Peyer's patch (tissue), 4 donors: Measurements from ENCODE around the gene LRCOL1. TPM values are rescaled to one million over a fixed set of nuclear protein-coding genes. Genes with fewer than 3 reads are reported as not detected.

Experiments used
- DNase-seq, 3 donors: peaks; one replicate each; pipeline ENCODE4 v3.0.0-alpha.2; 2017 to 2019
- H3K27ac ChIP-seq, 4 donors: fragments of 200-600 bp; sonication (generic); one replicate each; pipeline ENCODE4 v1.5.1; 2016 to 2019
- H3K27me3 ChIP-seq, 2 donors: fragments of 200-600 bp; sonication (generic); one replicate each; pipeline ENCODE4 v1.5.1; 2019
- H3K36me3 ChIP-seq, 3 donors: fragments of 200-600 bp; sonication (generic); one replicate each; pipeline ENCODE4 v1.5.1; 2016 to 2019
- H3K4me1 ChIP-seq, 4 donors: fragments of 200-600 bp; sonication (generic); one replicate each; pipeline ENCODE4 v1.5.1; 2016 to 2019
- H3K4me3 ChIP-seq, 4 donors: fragments of 200-600 bp; sonication (generic); 1 replicate in 3 of 4; 2 replicates in 1 of 4; pipeline ENCODE4 v1.5.1; 2016 to 2019; ENCODE audit warnings: mild to moderate bottlenecking in 1 of 4
- H3K9me3 ChIP-seq, 4 donors: fragments of 200-600 bp; sonication (generic); one replicate each; pipeline ENCODE4 v1.5.1; 2016 to 2019; ENCODE audit warnings: mild to moderate bottlenecking in 1 of 4
- POLR2A ChIP-seq, 2 donors: fragments of 450-650 bp; IDR thresholded peaks; one replicate each; pipeline ENCODE4 v1.5.1; 2017; ENCODE audit warnings: antibody characterized with exemption in 2 of 2, mild to moderate bottlenecking in 2 of 2, moderate library complexity in 2 of 2
- total RNA-seq, 4 donors: library from RNA; depleted of rRNA; stranded (reverse); fragments of >200 nt; gene quantifications; one replicate each; pipeline ENCODE4 v1.1.0, GENCODE V29; 2016
- TF ChIP-seq, protein P1 (sequence below), 6 experiments: fragments of 450-650 bp in 4 of 6; fragments of 200-600 bp in 2 of 6; sonication (generic) in 1 of 6; IDR thresholded peaks; one replicate each; pipeline ENCODE4 v1.5.1; 2017 to 2019; ENCODE audit warnings: antibody characterized with exemption in 6 of 6, mild to moderate bottlenecking in 3 of 6, moderate library complexity in 1 of 6

The LRCOL1 gene
- total RNA-seq, 4 donors from 2014 or later, result not detected

GRCh38 chr12:132608231-132609171 is 1.9 kb downstream of the LRCOL1 start:
- no peaks in the 10 kb centered on the region for H3K36me3 ChIP-seq
- H3K27me3 ChIP-seq, result peaks cover 0 to 5% of the 10 kb centered on the region in 2 donors
- no peak overlapping the region for H3K27ac ChIP-seq
- no peaks in the 10 kb centered on the region for H3K9me3 ChIP-seq
- TF ChIP-seq POLR2A (IDR thresholded peaks at IDR 0.05), result no peak
- TF ChIP-seq, protein P1, sequence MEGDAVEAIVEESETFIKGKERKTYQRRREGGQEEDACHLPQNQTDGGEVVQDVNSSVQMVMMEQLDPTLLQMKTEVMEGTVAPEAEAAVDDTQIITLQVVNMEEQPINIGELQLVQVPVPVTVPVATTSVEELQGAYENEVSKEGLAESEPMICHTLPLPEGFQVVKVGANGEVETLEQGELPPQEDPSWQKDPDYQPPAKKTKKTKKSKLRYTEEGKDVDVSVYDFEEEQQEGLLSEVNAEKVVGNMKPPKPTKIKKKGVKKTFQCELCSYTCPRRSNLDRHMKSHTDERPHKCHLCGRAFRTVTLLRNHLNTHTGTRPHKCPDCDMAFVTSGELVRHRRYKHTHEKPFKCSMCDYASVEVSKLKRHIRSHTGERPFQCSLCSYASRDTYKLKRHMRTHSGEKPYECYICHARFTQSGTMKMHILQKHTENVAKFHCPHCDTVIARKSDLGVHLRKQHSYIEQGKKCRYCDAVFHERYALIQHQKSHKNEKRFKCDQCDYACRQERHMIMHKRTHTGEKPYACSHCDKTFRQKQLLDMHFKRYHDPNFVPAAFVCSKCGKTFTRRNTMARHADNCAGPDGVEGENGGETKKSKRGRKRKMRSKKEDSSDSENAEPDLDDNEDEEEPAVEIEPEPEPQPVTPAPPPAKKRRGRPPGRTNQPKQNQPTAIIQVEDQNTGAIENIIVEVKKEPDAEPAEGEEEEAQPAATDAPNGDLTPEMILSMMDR (IDR thresholded peaks at IDR 0.05), result no peak
- H3K4me3 ChIP-seq, result no peak overlapping the region
- peak in 1 of 3 donors; percentile 47 for DNase-seq
- H3K4me1 ChIP-seq, result peaks cover 0 to 10% (median 0%) of the 10 kb centered on the region in 4 donors

- H3K27ac ChIP-seq, result no peak overlapping the region
- DNase-seq, result no peak
- H3K27me3 ChIP-seq, result peaks cover 0 to 8% of the 10 kb centered on the region in 2 donors
- H3K4me1 ChIP-seq, result peaks cover 0 to 23% (median 0%) of the 10 kb centered on the region in 4 donors
- H3K36me3 ChIP-seq, result no peaks in the 10 kb centered on the region
- H3K4me3 ChIP-seq, result no peak overlapping the region
- TF ChIP-seq, protein P1 (IDR thresholded peaks at IDR 0.05), result no peak
- no peak for TF ChIP-seq POLR2A (IDR thresholded peaks at IDR 0.05)
- no peaks in the 10 kb centered on the region for H3K9me3 ChIP-seq
Observed at GRCh38 chr12:132606927-132607326, 3.5 kb downstream of the LRCOL1 start.

DNA sequence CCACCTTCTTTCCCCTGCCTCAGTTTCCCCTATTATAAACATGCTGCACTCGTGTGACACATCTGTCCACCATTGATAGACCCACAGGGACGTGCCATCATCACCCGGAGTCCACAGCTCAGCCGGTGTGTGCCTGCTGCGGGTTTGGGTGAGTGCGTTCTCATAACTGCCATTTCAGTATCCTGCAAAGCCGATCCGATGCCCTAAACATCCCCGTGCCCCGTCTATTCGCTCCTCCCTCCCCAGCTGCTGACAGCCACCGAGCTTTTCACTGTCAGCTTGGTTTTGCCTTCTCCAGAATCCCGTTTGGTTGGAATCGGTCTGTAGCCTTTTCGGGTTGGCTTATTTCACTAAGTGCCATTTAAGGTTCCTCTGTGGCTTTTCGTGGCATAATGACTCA is 3.9 kb downstream of the LRCOL1 start:
- H3K9me3 ChIP-seq, result no peaks in the 10 kb centered on the region
- H3K4me1 ChIP-seq, result peaks cover 0 to 23% (median 0%) of the 10 kb centered on the region in 4 donors
- peaks cover 0 to 8% of the 10 kb centered on the region in 2 donors for H3K27me3 ChIP-seq
- DNase-seq, result no peak
- no peaks in the 10 kb centered on the region for H3K36me3 ChIP-seq
- no peak overlapping the region for H3K27ac ChIP-seq
- TF ChIP-seq, protein P1 (IDR thresholded peaks at IDR 0.05), result no peak
- no peak for TF ChIP-seq POLR2A (IDR thresholded peaks at IDR 0.05)
- no peak overlapping the region for H3K4me3 ChIP-seq

DNA sequence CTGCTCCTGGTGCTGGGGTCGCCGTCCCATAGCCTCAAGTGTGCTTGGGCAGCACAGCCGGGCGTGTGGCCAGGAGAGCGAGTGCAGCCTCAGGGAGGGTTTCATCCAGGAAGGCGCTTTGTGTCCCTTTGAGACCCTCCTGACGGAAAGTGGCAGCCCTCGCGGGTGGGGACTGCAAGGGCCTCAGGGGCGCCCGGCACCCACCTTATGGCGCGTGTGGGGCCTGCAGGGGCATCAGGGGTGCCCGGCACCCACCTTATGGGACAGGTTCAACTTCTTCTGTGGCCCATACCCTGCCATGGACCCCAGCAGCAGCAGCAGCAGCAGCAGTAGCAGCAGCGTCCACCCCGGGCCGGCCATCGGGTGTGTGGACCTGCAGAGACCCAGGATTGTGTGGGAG is 4.5 kb downstream of the LRCOL1 start:
- H3K27me3 ChIP-seq, result peaks cover 0 to 8% of the 10 kb centered on the region in 2 donors
- H3K4me1 ChIP-seq, result peaks cover 0 to 23% (median 0%) of the 10 kb centered on the region in 4 donors
- no peak for DNase-seq
- TF ChIP-seq, protein P1 (IDR thresholded peaks at IDR 0.05), result no peak
- TF ChIP-seq POLR2A (IDR thresholded peaks at IDR 0.05), result no peak
- no peaks in the 10 kb centered on the region for H3K9me3 ChIP-seq
- H3K4me3 ChIP-seq, result no peak overlapping the region
- H3K36me3 ChIP-seq, result no peaks in the 10 kb centered on the region
- H3K27ac ChIP-seq, result no peak overlapping the region

DNA sequence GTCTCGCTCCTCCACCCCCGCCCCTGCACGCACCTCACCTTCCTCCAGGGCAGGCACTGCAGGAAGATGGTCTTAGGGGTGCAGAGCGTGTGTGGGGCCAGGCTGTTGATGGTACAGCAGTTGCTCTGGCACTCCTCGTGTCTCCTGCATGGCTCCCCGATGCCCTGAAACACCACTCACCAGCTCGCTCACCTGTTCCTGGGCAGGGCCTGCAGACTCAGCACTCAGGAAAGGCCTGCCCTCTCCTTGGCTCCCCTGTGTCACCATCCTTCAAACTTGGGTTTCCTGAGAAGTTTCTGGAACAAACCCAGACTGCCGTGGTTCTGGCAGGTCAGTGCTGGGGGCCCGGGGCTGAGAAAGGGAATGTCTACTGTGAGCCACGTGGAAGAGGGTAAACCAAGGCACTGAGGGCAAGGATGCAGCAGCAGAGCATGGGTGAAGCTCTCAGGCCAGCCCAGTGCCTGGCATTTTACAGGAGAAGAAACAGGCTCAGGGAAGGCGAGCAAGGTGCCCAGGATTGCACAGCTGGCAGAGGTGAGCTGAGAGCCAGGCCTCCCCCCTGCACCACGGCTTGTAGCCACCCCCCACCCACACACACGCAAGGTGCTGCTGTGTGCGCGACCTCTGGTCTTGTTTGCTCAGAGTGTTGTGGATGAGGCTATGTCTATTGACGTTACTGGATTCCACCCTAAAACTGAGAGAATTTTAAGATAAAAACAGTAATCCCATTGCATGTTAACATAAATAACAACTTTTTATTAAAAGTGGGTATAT is 5.5 kb downstream of the LRCOL1 start:
- TF ChIP-seq POLR2A (IDR thresholded peaks at IDR 0.05), result no peak
- TF ChIP-seq, protein P1 (IDR thresholded peaks at IDR 0.05), result no peak
- H3K4me3 ChIP-seq, result peak overlapping the region in 1 of 4 donors; percentile 46
- DNase-seq, result no peak
- H3K27me3 ChIP-seq, result peaks cover 0 to 8% of the 10 kb centered on the region in 2 donors
- H3K27ac ChIP-seq, result no peak overlapping the region
- H3K36me3 ChIP-seq, result no peaks in the 10 kb centered on the region
- H3K4me1 ChIP-seq, result peaks cover 0 to 30% (median 0%) of the 10 kb centered on the region in 4 donors
- no peaks in the 10 kb centered on the region for H3K9me3 ChIP-seq
